T47D (cell line): Measurements from ENCODE around the gene CHRND.

Experiments
- DNase-seq, 2 experiments: peaks; one replicate each; pipeline versions ENCODE4 v3.0.0 to v3.0.0-alpha.2; 2011 to 2012; ENCODE audit warnings: low read depth in 1 of 2, low spot score in 1 of 2
- JUND ChIP-seq: IDR thresholded peaks from 2 replicates; pipeline ENCODE4 v1.6.1; 2012; ENCODE audit warnings: low read depth
- in situ Hi-C: cut with HindIII; loops from 2 replicates; pipeline ENCODE4 v1.10.0; 2016; ENCODE audit warnings: low sequenced_read_pairs, low pct_unique_long_range_greater_than_20kb

CHRND gene

DNA sequence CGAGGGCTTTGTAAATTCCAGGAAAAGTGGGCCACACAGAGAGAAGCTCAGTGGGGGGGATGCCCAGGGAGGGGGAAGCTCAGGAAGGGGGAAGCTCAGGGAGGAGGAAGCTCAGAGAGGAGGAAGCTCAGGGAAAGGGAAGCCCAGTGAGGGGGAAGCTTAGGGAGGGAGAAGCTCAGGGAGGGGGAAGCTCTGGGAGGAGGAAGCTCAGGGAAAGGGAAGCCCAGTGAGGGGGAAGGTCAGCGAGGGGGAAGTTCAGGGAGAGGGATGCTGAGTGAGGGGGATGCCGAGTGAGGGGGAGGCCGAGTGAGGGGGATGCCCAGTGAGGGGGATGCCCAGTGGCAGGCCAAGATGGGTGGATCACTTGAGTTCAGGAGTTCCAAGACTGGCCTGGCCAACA is 12.7 kb downstream of the CHRND start:
- in situ Hi-C loops, result no loop called here
- TF ChIP-seq JUND, result no peak

GRCh38 chr2:232539298-232540231 is 13.6 kb downstream of the CHRND start, which contains the start of gene CHRNG:
TSS of gene CHRNG (plus strand) at chr2:232539692. CDS start at chr2:232539748, 56 bp downstream.
- no peak for TF ChIP-seq JUND

More for the DNA sequence above, 12.7 kb downstream of the CHRND start:
- DNase-seq, result no peak

GRCh38 chr2:232540441-232541041 is 14.6 kb downstream of the CHRND start:
- TF ChIP-seq JUND, result no peak
- in situ Hi-C loops, result no loop called here
- no peak for DNase-seq

More at GRCh38 chr2:232539298-232540231, 13.6 kb downstream of the CHRND start, which contains the start of gene CHRNG:
- in situ Hi-C loops, result no loop called here
- peak in 1 of 2 experiments; percentile 22 for DNase-seq

- DNase-seq, result no peak
- no peak for TF ChIP-seq JUND
- in situ Hi-C loops, result no loop called here
These were observed 15.4 kb downstream of the CHRND start for GRCh38 chr2:232541195-232541960.

- no peak for DNase-seq
- TF ChIP-seq JUND, result no peak
- in situ Hi-C loops, result no loop called here
These were observed 16.2 kb downstream of the CHRND start for GRCh38 chr2:232541961-232542714.

DNA sequence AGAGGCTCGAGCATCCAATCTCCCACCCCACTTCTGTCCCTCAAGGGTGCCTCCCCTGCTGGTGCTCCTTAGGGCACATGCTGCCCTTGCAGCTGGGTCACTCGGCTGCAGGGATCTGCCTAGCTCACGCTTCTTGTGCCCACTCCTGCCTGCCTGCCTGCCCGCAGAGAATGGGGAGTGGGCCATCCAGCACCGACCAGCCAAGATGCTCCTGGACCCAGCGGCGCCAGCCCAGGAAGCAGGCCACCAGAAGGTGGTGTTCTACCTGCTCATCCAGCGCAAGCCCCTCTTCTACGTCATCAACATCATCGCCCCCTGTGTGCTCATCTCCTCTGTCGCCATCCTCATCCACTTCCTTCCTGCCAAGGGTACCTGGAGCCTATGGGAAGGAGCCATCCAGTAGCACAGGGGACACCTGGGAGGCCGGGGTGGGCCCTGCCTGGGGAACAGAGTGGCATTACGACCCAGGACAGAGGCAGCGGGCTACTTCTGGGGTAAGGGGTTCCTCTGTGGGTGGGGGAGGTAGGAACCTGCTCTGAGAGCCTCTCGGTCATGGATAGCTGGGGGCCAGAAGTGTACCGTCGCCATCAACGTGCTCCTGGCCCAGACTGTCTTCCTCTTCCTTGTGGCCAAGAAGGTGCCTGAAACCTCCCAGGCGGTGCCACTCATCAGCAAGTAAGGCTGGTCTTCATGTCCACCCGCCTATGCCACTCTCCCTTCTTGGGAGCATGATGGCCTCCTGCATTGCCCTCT is 16.9 kb downstream of the CHRND start:
- in situ Hi-C loops, result no loop called here
- no peak for TF ChIP-seq JUND
- DNase-seq, result no peak

DNA sequence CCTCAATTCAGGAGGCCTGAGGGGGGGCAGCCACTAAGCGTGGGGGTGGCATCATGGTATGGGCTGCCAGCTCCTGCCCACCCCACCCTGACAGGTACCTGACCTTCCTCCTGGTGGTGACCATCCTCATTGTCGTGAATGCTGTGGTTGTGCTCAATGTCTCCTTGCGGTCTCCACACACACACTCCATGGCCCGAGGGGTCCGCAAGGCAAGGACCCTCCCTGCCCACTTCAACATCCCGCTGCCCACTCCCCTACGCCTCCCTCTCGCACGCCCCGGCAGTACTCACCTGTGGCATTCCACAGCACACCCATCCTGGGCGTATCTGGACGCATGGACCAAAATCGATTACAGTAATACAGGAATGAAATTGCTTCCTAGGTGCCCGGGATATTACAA is 17.5 kb downstream of the CHRND start:
- in situ Hi-C loops, result no loop called here
- no peak for DNase-seq
- no peak for TF ChIP-seq JUND

GRCh38 chr2:232543928-232544631 is 18.1 kb downstream of the CHRND start:
- in situ Hi-C loops, result no loop called here
- DNase-seq, result no peak
- TF ChIP-seq JUND, result no peak

GRCh38 chr2:232544674-232545073 is 18.7 kb downstream of the CHRND start:
- in situ Hi-C loops, result no loop called here
- DNase-seq, result no peak
- no peak for TF ChIP-seq JUND

GRCh38 chr2:232545511-232546375 is 19.8 kb downstream of the CHRND start:
- no peak for TF ChIP-seq JUND
- in situ Hi-C loops, result no loop called here
- no peak for DNase-seq

DNA sequence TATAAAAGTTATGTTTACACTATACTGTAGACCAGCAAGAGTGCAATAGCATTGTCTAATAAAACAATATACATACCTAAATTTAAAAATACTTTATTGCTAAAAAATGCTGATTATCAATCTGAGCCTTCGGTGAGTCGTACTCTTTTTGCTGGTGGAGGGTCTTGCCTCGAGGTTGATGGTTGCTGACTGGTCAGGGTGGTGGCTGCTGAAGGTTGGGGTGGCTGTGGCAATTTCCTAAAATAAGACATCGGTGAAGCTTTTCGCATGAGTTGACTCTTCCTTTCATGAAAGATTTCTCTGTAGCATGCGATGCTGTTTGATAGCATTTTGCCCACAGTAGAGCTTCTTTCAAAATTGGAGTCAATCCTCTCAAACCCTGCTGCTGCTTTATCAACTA is 22.0 kb downstream of the CHRND start:
- DNase-seq, result no peak
- in situ Hi-C loops, result no loop called here
- TF ChIP-seq JUND, result no peak
